NCI-H2107 (cell line): ENCODE results near the gene GMPPA.

ENCODE experiments used
- DNase-seq: peaks from one replicate; lab custom pipeline; 2025; lab: John Stamatoyannopoulos, UW

GMPPA gene

DNA sequence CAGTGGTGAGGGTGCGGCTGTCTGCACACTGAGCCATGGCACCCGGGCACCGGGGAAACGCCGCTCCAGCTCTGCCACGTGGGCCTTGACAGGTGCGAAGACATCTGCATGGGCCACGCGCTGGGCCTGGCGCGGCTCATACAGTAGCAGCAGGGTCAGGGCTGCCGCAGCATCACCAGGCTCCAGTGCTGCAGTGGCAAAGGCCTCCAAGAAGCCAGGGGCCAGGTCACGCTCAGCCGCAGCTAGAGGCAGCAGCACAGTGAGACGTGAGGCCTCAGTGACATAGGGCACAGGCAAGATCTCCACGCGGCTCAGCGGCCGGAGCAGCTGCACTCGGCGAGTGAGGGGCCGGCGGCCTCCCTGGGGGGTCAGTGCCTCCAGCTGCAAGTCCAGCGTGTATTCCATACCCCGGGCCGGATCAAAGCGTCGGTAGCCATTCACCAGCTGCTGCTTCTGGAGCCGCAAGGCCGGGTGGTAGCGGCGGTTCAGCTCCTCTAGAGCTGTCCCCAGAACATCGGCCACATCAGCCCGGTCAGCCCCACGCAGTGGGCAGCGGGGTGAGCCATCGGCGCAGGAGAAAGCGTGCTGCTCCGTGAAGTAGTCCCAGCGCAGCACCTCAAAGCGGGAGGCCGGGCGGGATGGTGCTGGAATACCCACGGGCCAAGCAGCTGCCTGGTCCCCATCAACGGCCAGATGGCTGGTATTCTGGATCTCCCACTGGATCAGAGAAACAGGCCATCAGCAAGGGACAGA lies 41.4 kb downstream of the GMPPA start:
- DNase-seq = no peak

DNA sequence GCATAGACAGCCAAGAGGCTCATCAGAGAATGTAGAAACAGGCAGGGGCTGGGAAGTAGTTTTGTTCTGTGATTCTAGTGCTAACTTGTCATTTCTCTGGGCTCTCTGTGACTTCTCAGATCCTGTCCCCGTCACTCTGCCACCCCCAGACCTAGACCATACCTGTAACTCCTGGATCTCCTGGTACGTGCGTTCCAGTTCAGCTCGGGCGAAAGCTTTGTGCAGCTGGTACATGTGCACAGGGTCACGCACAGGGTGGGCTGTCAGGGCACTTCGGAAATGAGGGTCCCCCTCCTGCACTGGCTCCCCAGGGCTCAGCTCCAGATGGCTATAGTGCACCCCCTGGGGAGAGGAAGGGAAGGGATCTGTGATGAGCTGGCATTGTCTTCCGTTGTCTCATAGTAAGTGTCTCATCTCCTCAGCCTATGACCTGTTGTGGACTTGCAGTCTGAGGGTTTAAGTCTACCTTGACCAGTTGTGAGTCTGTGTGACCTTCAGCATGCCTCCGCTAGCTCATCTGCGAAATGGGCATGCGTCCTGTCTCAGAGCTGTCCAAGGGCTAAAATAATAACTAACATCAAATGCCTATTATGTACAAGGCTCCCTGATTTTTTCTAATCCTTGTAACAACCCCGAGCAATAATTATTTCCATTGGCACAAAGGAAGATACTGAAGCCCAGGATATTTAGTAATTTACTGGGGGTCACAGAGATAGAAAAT lies 42.3 kb downstream of the GMPPA start:
- DNase-seq = no peak

DNA sequence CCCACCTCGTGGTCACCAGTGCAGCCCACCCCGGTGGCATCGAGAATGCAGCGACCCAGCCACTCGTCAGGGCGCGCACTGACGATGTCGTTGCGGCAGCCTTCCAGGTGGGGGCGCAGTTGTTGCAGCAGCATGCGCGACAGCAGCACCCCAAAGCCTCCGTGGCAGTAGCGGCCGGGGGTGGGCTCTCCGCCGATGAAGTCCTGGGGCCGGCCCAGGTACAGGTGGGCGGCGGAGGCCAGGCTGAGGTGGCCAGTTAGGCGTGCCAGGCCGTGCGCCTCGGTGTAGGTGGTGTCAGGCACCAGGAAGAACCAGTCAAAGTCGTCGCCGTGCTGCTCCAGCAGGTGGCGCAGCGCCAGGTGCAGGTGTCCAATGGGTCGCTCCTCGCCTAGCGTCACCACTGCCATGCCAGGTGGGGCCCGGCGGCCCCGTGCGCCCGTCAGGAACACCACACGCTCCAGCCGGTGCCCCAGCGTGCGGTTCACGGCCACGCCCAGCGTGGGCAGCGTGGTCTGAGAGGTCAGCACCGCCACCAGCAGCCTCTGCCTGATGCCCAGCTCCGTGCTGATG lies 43.0 kb downstream of the GMPPA start:
- DNase-seq = peak; percentile 84

DNA sequence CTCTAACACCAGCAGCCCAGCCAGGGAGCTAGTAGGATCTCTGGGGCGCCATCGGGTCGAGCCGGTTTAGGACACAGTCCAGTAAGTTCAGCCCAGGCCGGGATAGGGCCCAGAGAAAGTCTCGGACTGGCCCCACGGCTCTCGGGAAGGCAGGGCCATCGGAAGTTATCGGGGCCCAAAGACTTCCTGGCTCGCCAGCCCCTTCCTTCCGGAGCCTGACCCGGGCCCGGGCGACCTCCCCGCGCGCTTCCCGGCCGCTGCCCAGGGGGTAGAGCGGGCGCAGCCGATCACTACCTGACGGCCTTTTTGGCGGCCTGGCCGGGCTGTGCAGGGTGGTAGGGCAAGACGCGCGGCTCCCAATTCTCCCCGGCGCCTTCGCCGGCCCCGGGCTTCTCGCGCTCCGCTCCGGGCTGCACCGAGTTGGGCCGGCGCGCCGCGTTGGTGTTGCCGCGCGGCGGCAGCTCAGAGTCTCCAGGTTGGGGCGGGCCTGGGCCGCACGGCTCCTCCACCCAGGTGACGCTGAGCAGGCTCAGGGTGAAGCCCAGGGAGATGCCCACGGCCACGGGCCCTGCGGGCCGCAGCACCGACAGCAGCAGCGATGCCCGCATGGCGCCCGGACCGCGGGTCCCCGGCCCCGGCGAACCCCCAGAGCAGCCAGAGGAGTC lies 44.4 kb downstream of the GMPPA start:
- DNase-seq = peak; percentile 46

DNA sequence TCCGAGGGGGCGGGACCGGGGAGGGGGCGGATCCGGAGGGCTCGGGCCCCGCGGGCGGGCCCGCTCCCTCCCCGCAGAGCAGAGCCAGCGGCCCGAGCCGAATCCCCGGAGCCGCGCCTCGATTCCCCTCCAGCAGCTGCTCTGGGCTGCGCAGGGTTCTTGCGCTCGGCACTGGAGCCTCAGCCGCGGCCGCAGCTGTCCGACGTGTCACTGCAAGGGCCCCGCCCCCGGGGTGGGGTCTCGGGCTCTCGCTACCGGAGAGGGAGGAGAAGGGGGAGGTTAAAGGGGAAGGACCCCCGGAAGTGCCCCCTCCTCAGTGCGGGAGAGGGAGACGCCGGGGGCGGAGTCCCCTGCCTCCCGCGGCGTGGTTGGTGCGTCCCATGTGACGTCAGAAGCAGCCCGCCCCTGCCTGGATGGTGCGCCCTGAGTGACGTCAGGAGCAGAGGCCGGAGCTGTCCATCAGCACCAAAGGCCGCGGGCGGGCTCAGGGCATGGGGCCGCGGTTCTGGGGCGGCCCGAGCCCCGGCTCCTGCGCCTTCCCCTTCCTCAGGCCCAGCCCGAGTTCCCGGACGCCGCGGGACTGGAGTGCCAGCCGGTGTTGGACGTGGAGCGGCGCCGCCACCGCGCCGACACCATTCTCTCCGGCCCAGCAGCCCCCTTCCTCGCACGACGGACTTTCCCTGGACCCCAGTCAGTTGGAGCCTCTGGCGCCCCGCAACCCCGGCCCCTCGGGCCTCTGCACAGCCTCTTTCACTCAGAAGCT lies 45.1 kb downstream of the GMPPA start, which contains the start of the genes CHPF and TMEM198:
Gene CHPF (minus strand): TSS at position 214 of the 763 bp plus-strand sequence. CDS start 271 bp downstream, outside the sequence.
Gene TMEM198 (plus strand): TSS at position 433 of the 763 bp plus-strand sequence. CDS start 700 bp downstream, outside the sequence.
- peak; percentile 95 for DNase-seq

DNA sequence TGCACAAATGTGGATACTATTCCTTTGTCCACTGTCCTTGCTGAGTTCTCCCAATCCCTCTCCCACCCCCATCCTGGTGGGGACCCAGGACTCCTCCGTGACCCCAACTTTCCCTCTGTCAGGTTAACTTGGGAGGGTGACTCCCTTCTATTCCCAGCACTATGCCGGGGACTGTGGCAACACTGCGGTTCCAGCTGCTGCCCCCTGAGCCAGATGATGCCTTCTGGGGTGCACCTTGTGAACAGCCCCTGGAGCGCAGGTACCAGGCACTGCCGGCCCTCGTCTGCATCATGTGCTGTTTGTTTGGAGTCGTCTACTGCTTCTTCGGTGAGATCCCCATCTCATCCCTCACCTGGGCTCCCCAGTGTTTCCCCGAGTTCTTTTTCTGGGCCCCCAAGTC lies 45.9 kb downstream of the GMPPA start:
- no peak for DNase-seq

DNA sequence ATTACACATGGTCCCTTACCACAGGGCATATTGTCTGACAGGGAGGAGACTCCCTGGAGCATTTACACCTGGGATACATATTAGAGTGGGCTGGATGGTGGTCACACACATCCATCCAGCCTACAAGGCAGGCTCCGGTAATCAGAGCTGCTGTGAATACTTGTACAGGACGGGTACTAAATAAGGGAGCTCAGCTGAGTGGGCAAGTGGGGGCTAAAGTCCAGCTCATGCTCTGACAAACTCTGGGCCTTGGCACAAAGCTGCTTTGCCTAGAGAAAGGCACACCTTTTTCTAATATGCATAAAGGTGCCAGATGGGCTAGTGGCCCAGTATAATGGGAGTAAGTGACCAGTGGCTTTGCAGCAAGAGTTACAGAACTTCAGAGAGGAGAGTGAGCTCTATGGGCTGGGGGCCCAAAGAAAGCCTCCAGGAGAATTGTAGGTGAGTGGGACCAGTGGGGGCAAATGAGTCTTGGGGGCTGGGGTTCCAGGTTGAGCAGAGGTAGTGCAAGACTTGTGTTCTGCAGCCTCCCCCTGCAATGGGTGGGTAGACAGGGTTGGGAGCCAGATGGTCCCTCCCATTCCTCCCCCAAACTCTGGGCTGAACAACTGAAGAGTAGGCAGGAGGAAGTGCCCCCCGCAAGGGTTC lies 46.7 kb downstream of the GMPPA start:
- no peak for DNase-seq

DNA sequence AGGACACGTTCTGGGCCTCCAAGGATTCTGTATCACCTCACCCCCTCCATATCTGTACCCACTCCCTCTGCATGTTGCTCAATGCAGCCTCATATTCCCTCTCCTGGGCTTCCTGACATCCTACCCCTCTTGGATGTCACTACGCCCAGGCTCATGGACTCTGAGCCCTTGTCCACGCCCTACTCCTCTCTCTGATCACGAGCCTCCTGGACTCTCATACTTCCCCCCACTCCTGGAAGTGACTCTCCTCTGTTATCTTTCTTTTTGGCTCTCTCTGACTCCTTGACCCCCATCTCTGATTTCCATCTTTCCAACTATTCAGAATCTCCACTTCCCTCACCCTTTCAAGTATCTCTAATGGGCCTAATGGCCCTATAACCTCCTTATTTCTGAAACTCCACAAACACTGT lies 47.3 kb downstream of the GMPPA start:
- DNase-seq = no peak

DNA sequence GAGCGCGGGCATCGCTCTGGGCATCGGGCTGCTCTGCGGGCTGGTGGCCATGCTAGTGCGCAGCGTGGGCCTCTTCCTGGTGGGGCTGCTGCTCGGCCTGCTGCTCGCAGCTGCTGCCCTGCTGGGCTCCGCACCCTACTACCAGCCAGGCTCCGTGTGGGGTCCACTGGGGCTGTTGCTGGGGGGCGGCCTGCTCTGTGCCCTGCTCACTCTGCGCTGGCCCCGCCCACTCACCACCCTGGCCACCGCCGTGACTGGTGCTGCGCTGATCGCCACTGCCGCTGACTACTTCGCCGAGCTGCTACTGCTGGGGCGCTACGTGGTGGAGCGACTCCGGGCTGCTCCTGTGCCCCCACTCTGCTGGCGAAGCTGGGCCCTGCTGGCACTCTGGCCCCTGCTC lies 48.9 kb downstream of the GMPPA start:
- DNase-seq = no peak

DNA sequence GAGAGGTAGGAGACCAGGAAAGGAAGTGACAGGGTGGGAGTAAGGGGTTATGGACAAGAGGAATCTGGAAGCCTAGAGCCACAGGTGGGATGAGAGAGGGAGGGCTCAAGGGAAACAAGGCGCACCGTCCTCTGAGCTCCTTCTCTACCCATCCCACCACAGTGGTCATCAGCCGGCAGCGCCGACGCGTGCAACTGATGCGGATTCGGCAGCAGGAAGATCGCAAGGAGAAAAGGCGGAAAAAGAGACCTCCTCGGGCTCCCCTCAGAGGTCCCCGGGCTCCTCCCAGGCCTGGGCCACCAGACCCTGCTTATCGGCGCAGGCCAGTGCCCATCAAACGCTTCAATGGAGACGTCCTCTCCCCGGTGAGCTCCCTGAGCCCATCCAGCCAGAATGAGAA lies 50.3 kb downstream of the GMPPA start:
- DNase-seq = no peak

DNA sequence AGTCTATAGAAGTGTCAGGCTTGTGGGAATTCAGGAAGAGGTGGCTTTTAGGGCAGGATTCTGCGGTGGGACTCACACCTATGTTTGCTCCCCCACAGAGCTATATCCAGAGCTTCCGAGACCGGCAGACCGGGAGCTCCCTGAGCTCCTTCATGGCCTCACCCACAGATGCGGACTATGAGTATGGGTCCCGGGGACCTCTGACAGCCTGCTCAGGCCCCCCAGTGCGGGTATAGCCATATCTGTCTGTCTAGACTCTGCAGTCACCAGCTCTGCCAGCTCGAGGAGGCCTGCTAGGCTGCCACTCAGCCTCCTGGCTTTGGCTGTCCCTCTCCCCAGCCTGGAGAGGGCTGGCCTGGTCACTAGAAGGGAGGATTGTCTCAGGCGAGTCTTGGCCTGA lies 50.9 kb downstream of the GMPPA start:
- no peak for DNase-seq

DNA sequence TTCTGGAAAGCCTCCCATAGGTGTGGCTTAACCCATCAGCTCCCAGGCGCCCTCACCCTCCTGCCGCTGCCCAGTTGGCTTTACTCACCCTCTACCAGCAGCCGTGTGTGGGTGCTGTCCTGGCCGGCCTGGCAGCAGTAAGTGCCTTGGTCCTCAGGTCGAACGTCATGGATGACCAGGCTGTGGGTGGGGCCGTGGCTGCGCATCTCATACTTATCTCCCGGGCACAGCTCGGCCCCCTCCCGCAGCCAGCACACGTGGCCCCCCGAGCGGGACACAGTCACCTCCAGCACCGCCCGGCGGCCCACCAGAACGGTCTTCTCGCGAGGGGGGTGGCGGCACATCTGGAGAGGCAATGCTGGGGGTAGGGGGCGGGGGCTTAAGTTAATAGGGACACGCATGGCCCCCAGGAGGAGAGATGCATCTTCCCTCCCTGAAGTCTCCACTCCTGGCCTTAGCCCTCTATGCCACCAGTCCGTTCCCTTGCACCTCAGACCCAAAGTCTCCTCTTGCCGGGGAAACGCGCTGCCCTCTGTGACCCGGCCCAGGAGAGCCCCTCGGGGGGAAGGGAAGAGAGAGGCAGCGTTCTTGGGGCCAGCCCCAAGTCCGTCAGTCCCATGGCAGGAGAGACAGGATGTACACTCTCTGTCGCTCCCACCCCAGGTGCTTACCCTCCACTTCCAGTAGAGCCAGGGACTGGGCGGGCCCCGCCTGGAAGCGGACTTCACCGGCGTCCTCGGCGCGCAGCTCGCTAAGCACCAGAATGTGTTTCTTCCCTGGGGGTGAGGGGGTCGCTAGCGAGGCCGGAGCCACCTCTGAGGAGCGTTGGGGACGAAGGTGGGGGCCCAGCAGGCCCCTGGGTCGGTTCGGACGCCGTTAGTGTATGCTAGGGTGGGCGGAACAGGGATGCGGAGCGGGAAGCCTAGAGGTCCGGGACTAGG lies 53.0 kb downstream of the GMPPA start:
- no peak for DNase-seq

DNA sequence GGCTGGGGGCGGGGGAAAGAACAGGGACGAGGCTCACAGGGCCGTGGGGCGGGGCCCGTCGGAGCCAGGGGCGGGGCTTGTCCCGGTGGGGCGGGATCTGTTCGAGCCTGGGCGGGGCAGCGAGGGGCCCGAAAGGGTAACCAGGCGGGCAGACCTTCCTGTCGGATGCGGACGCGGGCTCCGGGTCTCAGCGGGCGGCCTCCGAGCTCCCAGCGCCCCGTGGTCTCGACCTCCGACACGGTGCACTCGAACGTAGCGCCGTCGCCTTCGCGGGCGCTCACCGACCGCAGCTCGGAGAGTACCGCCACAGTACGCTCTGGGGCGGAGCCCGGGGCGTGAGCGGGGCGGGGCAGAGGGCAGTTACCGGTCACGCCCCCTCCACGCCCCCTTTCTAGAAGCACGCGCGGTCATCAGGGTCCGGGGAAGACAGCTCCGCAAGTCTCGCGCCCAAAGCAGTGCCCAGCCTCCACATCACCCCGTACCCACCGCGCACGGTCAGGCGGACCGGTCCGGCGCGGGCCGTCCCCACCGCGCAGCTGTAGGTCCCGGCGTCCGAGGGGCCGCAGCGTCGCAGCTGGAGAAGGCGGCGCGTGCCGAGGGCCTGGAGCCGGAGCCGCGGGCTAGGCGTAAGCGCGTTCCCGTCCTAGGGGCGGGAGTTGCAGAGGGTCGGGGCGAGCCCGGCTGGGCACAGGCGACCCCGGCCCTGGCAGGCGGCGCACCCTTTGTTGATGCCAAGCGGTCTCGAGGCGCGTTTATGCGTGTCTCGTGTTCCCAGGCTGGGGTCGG lies 53.9 kb downstream of the GMPPA start:
- DNase-seq = peak; percentile 32

DNA sequence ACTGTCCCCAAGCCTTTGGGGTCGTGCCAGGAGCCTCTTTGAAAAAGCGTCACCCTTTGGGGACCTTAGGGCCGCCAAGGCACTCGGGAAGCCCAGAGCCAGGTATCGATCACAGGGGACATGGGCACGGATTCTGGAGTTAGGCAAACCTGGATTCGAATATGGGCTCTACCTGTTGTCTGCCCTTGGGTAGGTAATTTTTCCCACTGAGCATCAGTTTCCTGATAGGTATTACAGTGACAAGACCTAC lies 54.4 kb downstream of the GMPPA start:
- no peak for DNase-seq

DNA sequence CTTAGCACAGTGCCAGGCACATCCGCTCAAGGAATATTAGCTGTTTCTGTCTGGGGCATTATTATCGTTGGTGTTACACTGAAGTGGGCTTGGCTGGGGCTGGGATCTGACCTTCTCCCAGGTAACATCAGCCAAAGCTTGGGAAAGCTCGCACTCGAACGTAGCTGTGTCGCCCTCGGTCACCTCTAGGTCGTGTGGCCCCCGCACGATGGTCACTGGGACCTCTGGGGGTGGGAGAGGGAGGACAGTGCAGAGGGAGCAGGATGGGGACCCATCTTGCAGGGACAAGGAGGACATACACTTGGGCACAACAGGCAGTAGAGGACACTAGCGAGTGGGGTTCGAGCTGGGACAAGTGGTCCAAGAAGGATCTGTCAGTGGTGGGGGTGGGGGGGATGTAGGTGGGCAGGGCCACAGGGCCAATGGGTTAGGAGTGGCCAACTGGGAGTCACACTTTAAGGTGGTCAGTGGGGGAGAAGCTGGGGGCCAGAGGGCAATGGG lies 54.8 kb downstream of the GMPPA start:
- no peak for DNase-seq

DNA sequence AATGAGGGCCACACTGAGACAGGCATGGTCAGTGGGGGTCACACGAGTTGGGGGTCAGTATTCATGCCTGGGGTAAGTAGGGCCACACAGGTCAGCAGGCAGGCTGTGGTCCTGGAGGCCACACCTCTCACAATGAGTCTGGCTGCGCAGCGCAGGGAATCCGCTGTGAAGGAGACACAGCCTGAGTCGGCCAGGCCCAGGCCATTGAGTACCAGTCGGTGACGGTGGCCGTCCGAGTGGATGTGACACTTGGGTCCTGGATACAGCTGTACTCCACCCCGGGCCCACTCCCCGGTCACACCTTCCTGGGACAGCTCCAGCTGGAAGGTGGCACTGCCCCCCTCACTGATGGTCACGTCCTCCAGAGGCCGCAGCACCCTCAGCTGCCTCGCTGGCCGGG lies 55.7 kb downstream of the GMPPA start:
- no peak for DNase-seq

DNA sequence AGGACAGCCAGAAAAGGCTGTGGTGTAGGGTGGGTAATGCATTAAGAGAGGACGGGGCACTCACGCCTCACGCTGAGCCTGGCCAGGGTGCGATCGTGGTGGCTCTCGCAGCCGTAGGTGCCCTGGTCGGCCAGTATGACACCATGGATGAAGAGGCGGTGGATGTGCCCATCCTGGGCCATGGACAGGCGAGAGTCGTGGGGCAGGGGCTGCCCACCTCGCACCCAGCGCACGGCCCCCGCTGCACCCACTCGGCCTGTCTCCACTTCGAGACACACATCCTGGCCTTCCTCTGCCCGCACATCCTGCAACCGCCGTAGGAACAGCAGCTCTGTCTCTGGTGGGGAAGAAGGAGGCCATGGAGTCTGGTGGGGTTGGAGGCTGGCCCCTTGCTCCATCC lies 57.3 kb downstream of the GMPPA start:
- DNase-seq = no peak

DNA sequence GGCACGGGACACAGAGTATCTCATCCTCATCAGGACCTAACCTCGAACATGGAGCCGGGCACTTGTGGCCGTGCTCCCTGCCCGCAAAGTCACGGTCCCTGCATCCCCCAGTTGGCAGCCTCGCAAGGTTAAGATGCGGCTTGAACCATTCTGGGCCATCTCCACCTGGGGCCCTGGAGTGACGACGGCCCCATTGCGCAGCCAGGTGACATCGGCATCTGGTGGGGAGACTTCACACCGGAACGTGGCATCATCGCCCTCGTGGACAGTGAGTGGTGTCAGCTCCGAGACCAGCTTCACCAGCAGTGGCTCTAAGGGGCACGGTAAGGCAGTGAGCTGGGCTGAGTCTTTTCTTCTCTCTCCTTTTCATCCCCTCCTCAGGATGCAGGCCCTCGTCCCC lies 57.7 kb downstream of the GMPPA start:
- no peak for DNase-seq
